Fibroblast of peridontal ligament (primary cell): ENCODE data around the gene TNFAIP8L2.

ENCODE experiments used
- DNase-seq: peaks from one replicate; pipeline ENCODE4 v3.0.0-alpha.2; 2010; ENCODE audit errors: extremely low read depth

The TNFAIP8L2 gene

DNA sequence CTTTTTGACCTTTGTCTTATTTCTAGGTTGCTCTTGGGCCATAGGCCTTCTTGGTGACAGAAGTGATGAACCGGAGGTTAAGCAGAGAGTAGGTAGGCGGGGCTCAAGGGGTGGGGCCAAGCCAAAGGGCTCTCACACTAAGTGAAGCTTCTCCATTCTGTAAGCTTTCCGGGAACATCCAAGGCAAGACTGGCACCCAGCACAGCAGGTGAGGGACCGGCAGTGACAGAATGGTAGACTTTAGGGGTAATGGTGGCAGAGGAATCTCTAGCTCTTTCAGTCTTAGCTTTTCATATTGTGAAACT, at the start of gene TNFAIP8L2:
Gene TNFAIP8L2 (plus strand): TSS at position 135 of the 305 bp plus-strand sequence. CDS start 2,049 bp downstream, outside the sequence.
- no peak for DNase-seq

DNA sequence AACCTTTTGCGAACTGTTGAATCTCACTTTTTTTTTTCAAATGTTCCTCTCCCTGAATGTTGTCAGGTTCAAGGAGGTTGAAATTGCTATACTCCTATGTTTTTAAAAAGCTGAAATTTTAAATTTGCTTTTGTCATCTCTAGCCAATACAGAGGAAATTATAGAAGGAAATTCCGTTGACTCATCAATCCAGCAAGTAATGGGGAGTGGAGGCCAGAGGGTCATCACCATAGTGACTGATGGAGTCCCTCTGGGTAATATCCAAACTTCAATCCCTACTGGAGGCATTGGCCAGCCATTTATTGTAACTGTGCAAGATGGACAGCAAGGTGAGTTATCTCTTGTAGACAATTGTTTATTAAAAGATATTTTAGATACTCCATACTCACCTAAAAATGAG, 49.6 kb upstream of the TNFAIP8L2 start:
- DNase-seq, result peak; percentile 35

DNA sequence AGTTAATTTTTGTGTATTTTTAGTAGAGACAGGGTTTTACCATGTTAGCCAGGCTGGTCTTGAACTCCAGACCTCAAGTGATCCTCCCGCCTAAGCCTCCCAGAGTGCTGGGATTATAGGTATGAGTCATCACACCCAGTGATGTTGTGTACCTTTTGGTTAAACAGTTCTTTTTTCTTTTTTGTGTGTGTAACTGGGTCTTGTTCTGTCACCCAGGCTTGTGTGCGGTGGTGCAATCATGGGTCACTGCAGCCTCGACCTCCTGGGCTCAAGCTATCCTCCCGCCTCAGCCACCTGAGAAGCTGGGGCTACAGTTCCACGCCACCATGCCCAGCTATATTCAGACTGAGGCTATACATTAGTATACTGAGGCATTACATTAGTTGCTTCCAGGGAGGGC, 48.1 kb upstream of the TNFAIP8L2 start:
- no peak for DNase-seq

DNA sequence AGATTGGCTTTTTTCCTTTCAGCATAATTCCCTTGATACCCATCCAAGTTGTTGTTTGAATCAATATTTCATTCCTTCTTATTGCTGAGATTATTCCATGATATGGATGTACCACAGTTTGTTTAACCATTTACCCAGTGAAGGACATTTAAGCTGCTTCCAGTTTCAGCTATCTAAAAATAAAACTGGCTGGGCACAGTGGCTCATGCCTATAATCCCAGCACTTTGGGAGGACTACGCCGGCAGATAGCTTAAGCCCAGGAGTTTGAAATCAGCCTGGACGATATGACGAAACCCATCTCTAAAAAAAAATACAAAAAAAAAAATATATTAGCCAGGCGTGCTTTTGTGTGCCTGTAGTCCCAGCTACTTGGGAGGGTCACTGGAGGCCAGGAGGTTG, 42.6 kb upstream of the TNFAIP8L2 start:
- no peak for DNase-seq

DNA sequence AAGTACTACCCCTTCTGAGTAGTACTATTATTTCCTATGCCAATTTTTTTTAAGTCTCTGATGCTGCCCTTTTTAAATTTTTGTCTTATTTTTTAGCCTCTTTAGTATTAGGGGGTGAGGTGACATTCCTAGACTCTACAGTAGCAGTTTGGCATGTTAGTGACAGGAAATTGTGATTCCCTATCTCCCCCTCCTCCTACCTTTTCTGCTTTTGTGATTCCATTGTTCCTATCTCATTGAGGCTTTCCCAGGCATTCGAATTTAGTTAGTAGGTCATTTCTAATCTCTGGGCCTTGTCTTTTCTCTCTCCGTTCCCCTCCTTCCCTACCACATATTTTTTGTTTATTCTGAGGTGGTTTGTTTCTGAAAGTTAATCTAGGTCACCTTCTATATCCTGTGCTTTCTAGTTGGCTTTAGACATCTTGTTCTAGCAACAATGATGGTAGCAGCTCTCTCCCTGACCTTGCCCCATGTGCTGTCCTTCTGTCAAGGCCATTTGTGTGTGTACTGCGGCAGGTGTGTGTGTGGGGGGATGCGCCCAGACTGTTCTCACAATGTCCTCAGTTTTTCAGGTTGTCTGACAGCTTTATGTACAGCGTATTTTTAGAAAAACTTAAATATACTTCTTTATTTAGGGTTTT, 31.6 kb upstream of the TNFAIP8L2 start:
- DNase-seq, result no peak

DNA sequence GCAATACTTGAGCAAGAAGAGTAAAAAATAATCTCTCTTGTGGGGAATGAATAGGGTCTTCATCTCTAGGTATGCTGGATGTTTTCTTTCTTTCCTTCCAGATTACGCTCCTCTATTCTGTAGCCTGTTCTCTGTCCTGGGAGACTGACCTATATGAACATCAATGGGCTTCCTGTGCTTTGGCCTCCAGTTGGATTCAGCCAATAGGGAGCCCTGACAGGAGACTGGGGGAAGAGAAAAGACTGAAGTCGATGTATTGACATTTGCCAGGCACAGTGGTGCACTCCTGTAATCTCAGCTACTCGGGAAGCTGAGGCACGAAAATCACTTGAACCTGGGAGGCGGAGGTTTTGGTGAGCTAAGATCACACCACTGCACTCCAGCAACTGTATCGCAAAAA, 27.6 kb upstream of the TNFAIP8L2 start:
- no peak for DNase-seq

DNA sequence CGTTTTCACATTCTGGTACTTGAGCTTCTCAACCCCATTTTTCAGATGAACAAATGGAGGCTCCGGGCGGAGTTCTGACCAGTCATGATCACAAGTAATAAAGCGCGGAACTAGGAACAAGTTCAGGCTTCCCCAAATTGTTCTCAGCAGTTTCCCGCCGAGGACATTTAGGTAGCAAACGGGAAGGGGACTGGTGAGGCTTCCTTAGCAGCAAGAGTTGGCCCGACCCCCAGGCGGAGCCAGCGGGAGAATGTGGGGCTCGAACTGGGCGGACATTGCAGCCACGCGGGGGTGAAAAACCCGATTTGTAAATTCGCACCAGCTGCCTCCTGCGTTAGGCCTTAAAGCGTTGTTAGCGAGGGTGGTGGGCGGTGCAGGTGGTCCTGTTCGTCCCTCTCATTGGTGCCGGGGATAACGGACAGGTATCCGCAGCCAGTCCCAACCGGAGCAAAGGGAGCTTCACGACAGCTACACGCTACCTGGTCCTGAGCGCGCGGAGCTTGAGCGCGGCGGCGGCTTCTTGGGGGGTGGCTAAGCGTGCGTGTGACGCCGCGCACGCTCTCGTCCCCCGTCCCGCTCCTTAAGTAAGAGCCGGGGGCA, 25.4 kb upstream of the TNFAIP8L2 start:
- DNase-seq, result peak; percentile 76

DNA sequence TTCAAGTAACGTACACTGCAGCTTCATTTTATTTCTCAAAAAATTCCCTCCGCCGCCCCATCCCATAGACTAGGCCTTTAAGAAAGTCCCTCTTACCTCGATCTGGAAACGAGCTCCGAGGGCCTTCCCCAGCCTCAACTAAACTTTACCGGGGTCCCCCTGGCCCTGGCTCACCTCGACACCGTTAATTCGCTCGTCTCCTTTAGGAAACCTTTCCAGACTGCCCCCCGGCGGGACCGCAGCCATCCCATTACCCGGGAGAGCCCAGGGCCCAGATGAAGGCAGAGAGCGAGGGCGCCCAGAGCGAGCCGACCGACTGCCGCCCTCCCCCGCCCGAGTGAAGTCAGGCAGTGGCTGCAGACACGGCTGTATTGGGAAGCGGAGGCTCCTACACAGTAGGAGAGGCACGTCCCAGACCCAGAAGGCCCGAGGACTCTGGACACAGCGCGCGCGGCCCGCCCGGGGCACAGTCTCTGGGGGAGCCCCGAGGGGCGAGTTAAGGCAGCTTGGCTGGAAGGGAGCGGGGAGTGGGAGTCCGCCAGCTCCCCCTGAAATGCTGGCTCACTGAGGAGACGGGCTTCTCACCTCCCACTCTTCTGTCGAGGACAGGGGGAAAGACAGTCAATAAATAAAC, 24.6 kb upstream of the TNFAIP8L2 start:
- DNase-seq, result no peak

DNA sequence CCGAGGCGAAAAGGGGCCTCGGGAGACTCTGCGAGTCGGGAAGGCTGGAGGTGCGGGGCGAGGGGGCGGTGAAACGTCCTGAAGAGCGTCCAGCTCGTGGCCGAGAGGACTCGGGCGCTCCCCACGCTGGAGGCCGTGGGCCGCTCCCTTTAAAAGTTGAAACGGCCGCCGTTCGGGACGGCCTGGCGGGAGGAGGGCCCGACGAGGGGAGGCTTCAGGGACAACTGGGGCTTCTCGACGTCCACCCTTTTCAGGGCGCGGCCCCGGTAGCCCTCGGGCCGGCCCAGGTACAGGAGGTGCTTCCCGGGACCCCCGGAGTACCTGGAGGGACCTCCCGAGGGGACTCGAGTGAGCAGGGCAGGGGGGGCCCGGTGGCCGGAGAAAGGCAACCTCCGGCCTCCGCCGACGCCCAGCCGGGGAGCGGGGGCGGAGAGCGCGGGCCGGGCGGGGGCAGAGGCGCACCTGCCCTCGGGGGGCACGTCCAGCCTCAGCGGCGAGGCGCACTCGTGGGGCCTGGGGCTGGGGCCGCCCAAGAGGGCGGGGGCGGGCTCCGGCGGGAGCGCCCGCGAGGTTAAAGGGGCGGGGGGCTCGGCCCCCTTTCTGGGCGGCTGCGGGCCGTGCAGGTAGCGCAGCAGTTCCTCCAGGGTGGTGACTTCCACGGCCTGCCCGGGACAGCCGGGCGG, 24.0 kb upstream of the TNFAIP8L2 start:
- DNase-seq, result no peak

DNA sequence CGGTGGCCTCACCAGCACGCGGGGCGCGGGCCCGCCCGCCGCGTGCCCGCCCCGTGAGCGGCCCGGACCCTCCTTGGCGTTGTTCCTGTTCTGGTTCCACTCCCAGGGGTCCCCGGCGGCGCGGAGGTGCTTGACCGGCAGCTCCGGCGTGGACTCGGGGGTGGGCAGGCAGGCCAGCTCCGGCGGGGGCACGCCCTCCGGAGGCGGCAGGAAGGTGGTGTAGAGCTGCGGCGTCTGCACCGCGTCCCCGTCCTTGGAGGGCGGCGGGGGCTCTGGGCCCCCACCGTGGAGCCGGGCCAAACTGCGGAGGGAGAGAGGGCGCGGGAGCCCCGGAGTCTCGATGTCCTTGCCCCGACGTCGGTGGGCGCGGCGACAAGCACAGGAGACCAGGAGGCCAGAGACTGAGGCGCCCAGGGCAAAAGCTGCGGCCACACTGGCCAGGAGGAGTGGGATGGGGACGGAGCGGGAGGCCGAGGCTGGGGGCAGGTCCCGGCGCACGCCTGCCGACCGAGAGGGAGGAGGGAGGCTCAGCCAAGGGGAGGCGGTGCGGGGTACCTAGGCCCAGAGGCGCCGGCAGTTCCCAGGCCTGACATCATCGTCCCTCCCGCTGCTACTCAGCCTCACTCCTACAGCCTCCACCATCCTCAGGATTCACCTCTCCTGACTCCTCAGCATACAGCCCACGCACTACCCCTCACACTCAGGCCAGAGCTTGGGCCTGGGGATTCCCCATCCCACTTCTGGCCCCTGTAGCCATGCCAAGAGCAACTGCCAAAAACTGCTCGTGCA, 23.2 kb upstream of the TNFAIP8L2 start:
- no peak for DNase-seq

DNA sequence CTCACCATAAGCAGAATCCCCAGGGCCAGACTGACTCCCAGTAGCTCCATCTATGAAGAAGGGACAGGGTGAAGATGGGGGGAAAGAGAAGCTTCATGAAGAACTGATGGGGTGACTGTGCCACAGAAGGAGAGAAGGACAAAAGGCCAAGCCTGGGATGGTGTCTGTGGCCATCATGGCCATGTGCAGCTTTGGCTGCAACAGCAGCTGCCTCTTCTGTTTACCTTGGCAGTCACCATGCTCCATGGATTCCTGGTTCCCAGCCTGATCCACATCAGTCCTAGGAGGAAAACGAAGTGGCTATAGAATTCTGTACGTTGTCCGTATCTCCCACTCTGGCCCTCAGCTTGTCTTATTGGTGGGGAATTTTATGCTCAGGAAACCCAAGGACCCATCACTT, 22.1 kb upstream of the TNFAIP8L2 start:
- no peak for DNase-seq

DNA sequence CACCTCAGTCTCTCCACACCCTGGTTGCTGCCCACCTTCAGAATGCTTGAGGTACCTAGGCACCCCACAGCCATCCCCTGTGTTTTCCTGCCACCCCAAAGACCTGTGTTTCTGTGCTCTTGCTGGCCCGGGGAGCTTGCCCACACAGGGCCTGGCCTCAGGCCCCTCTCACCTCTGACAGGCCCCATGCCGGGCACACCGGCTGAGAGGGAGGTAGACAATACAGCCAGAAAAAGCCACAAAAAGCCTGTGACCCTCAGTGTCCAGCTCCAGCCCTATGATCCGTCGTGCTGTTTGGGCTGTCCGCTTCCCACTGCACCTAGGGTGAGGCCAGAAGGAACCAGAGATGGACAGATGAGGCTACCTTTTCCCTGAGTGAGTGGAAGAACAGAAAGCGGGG, 21.5 kb upstream of the TNFAIP8L2 start:
- no peak for DNase-seq

DNA sequence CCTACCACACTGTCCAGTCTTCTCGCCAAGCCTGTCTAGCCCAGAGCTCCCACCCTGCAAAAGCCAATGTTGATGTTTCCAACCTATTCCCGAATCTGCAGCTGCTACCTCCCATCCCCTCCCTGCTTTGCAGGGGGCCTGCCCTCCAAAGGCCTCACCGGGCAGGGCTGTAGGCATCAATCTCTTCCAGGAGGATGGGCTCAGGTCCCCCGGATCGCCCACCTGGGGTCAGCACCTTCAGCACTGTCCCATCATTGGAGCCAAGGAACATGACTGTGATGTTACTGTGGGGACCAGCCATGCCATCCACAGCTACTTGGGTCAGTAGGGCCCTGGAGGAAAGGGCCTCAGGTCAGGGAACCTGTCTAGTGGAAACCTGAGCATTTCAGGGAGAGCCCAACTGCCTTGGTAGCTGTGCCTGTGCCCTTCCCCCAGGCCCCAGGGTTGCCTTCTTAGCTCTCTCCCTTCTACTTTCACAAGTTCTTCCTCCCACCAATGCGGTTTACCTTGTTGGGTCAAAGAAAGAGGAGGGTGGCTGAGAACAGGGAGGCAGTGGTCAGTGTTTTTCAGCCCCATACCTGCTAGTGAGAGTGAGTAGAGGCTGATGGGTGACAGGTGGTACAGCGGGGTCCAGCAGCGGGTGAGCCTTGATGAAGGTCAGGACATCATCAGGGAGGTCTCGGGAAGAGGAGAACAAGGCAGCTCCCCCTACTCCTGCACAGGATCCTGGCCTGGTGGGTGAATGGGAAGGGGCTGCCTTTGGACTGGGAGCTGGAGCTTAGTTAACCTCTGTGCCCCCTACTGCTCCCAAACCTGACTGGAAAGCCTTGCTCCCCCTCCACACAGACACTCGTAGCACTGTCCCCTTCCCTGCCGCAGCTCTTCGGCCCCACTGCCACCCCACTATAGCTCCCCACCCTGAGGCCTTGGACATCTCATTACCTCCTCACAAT, 20.7 kb upstream of the TNFAIP8L2 start:
- DNase-seq, result no peak

DNA sequence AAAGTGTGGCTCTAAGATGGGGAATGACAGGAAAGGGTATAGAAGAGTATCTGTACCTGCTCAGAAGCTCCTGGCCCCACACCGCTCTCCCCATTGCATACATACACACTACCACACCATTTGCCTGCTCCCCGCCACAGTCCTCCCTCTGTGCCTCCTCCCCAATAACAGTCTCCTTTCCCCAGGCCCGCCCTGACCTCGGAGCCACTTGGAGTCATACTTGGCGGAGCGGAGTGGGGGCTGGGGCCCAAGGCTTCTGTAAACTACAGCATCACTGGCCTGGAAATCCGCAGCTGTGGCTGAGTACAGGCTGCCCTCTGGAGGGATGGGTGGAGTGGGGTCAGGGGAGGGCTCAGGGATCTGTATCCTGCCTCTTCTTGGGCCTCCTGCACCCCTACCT, 18.7 kb upstream of the TNFAIP8L2 start:
- no peak for DNase-seq

DNA sequence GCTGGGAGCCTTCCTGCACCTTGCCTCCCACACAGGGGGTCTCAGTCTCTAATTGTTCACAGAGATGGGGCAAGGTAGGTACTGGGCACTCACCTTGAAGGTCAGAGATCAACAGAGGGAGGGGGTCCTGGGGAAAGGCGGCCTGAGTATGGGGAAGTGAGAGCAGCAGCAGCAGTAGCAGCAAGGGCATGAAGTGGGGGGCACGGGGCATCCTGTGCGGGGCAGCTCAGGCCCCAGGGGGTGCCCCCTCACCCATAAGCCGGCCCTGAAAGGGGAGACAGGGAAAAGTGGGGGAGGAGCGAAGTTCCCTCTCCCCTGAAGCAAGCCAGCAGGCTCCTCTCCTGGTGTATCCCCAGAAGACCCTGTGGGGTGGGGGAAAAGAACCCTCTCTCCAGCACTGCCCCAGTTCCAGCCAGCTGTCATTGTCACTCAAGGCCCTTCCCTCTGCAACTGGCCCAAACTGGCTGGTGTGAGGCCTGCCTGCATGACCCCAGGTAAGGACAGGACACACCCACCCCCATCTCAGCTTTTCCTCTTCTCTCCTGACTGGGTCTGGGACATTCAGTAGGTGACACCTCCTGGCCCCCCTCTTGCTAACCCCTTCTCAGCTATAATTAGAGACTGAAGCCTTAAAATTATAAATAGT, 13.9 kb upstream of the TNFAIP8L2 start:
- no peak for DNase-seq

DNA sequence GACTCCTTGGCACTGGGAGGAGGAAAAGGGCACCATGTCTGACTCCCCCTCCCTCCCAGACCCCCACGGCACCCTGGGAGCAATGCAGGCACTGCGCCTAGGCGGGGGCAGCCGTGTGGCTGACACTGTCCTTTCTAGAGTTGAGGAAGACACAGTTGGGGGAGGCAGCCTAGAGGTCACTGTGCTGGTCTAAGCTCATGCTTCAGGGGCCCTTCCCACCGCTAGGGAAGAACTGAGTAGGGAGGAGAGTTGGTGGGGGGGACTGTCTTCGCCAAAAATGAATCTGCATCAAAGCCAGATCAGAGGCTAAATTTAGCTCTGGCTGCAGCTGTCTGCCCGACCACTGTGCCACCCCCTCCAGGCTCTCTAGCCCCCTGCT, 13.4 kb upstream of the TNFAIP8L2 start:
- DNase-seq, result no peak

DNA sequence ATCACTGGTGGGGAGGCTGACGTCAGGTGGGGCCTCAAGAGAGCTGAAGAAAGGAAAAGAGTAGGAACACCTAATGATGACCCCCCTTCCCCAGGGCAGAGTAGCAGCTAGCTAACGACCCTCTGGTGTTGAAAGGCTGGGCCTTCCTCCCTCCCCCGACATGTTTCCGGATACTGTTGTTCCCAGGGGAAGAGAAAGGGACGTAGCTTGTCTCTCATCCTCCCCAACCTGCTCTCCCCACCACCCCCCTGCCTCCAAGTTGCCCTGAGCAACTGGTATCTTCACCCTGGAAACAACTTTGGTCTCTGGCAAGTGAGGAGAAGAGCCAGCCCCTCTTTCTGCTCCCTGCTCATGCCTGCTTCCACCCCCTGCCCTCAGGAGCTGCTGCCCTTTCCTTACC, 12.5 kb upstream of the TNFAIP8L2 start:
- DNase-seq, result no peak

DNA sequence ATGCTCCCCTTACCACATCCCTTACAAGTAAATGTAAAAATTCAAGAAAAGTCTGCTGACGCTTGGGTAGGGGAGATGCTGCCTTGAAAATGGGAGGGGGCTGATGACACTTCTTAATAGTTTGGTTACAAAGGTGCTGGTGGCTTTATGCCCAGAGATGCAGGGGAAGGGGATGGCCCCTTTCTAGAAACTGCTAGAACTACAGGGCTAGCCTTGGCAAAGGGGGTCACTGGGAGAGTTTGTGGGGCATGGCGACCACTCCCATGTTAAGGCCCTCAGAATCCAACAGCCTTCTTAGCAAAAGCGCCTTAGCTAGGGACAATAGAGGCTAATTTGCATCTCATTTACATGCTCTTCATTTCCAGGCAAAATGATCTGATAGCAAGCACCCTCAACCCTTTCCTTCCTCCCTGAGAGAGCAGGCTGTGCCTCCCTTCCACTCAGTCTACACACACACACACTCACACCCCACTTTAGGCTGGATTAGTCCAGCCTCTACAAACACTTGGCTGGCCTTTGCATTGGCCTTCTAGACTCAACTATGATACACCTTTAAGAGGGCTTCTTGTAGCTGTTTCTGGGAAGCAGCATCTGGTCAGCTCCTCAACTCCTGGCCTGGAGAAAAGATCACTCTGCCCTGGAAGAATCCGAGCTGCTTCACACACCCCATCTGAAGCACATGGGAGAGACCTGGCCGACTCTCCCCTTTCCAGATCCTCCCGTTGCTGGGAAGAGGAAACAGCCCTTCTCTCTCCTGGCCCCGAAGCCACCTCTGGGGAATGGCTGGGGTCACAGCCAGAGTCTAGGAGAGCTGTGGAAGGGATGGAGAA, 11.8 kb upstream of the TNFAIP8L2 start:
- DNase-seq, result peak; percentile 8

DNA sequence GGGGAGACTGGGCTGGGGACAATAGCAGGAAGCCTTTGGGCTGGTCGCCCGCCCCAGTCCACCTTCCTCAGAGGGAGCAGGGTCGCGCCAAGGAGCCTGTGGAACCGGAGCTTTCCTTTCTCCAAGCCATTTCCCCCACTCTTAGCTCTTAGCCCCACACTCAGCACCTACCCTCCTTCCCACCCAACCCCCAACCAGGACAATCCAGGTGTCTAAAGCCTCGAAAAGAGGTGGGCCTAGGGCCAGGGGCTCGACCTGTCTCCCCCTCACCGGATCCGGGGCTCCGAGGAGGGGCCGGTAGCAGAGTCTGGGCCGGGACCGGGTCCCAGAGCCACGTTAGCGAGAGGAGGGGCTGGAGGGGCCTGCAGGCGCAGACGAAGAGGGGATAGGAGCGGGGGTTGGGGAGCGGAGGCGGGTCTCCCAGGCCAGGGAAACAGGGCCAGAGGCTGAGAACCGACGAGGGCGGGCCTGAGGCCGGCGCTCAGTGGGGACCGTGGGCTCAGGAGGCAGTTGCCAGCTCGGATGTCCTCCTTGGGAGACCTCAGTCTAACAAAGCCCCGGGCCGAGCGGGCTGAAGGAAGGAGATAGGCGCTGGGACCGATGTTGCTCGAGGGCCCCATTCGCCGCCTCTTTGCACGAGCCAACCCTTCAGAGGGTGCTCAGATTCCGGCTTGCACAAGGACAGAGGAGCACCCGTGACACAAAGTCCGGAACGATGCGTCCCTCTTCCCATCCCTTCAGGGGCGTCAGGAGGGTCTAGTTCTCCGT, 11.0 kb upstream of the TNFAIP8L2 start:
- peak; percentile 9 for DNase-seq
